ENCODE measurements around the gene SMIM14. TPM values are rescaled to one million over a fixed set of nuclear protein-coding genes. Genes with fewer than 3 reads are reported as not detected.
"Not testable (repeated sequence)": the region's sequence is repeated elsewhere in the genome, so short reads cannot be mapped to it uniquely, and the experiment has no call there.

The SMIM14 gene
- total RNA-seq, 1 donor from 2014 or later = 61.2 TPM

GRCh38 chr4:39539089-39539611 is 99.5 kb downstream of the SMIM14 start:
- Histone ChIP-seq H3K36me3 (peaks cover 19% of the 10 kb centered on the region), H3K27me3 (ENCODE audit: low read depth) (no peaks in the 10 kb centered on the region), H3K4me3 (no peak overlapping the region), H3K9me3 (no peaks in the 10 kb centered on the region), H3K4me1 (no peaks in the 10 kb centered on the region), H3K27ac (no peak overlapping the region)
- TF ChIP-seq, protein P1, sequence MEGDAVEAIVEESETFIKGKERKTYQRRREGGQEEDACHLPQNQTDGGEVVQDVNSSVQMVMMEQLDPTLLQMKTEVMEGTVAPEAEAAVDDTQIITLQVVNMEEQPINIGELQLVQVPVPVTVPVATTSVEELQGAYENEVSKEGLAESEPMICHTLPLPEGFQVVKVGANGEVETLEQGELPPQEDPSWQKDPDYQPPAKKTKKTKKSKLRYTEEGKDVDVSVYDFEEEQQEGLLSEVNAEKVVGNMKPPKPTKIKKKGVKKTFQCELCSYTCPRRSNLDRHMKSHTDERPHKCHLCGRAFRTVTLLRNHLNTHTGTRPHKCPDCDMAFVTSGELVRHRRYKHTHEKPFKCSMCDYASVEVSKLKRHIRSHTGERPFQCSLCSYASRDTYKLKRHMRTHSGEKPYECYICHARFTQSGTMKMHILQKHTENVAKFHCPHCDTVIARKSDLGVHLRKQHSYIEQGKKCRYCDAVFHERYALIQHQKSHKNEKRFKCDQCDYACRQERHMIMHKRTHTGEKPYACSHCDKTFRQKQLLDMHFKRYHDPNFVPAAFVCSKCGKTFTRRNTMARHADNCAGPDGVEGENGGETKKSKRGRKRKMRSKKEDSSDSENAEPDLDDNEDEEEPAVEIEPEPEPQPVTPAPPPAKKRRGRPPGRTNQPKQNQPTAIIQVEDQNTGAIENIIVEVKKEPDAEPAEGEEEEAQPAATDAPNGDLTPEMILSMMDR (IDR thresholded peaks at IDR 0.05) = no peak
- ATAC-seq (no peak), DNase-seq (no peak)
- intact Hi-C loops (cut with DNase I) = no loop called here

- no peaks in the 10 kb centered on the region for H3K27me3 ChIP-seq (ENCODE audit: low read depth)
- peaks cover 27% of the 10 kb centered on the region for H3K36me3 ChIP-seq
- intact Hi-C loops (cut with DNase I) = no loop called here
- H3K27ac ChIP-seq = no peak overlapping the region
- no peak overlapping the region for H3K4me3 ChIP-seq
- no peaks in the 10 kb centered on the region for H3K9me3 ChIP-seq
- H3K4me1 ChIP-seq = peaks cover 10% of the 10 kb centered on the region
- DNase-seq (no peak), ATAC-seq (no peak)
- TF ChIP-seq, protein P1 (IDR thresholded peaks at IDR 0.05) = no peak
Measured at GRCh38 chr4:39533541-39533940, 105.1 kb downstream of the SMIM14 start.

DNA sequence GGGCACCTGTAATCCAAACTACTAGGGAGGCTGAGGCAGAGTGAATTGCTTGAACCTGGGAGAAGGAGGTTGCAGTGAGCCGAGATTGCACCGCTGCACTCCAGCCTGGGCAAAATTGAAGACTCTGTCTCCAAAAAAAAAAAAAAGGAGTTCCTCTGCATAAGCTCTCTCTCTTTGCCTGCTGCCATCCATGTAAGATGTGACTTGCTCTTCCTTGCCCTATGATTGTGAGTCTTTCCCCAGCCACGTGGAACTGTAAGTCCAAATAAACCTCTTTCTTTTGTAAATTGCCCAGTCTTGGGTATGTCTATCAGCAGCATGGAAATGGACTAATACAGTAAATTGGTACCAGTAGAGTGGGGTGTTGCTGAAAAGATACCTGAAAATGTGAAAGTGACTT is 106.4 kb downstream of the SMIM14 start:
- H3K4me3 ChIP-seq; H3K27me3 ChIP-seq (ENCODE audit: low read depth); intact Hi-C loops (cut with DNase I); H3K27ac ChIP-seq; DNase-seq; H3K9me3 ChIP-seq; ATAC-seq: not testable (repeated sequence)
- peaks cover 27% of the 10 kb centered on the region for H3K36me3 ChIP-seq
- peaks cover 15% of the 10 kb centered on the region for H3K4me1 ChIP-seq

- TF ChIP-seq, protein P1 (IDR thresholded peaks at IDR 0.05) = no peak
- no peak overlapping the region for H3K27ac ChIP-seq
- no peaks in the 10 kb centered on the region for H3K27me3 ChIP-seq (ENCODE audit: low read depth)
- H3K4me1 ChIP-seq = peaks cover 22% of the 10 kb centered on the region
- DNase-seq = no peak
- H3K36me3 ChIP-seq = peaks cover 22% of the 10 kb centered on the region
- ATAC-seq = no peak
- H3K4me3 ChIP-seq = no peak overlapping the region
- no peaks in the 10 kb centered on the region for H3K9me3 ChIP-seq
- intact Hi-C loops (cut with DNase I) = no loop called here
Measured at GRCh38 chr4:39530682-39531081, 108.0 kb downstream of the SMIM14 start.

- TF ChIP-seq, protein P1 (IDR thresholded peaks at IDR 0.05) = no peak
- H3K4me3 ChIP-seq = no peak overlapping the region
- no peaks in the 10 kb centered on the region for H3K27me3 ChIP-seq (ENCODE audit: low read depth)
- DNase-seq (no peak), ATAC-seq (no peak)
- H3K9me3 ChIP-seq = no peaks in the 10 kb centered on the region
- intact Hi-C loops (cut with DNase I) = no loop called here
- peaks cover 12% of the 10 kb centered on the region for H3K36me3 ChIP-seq
- peaks cover 23% of the 10 kb centered on the region for H3K4me1 ChIP-seq
- no peak overlapping the region for H3K27ac ChIP-seq
Measured at GRCh38 chr4:39529534-39529933, 109.1 kb downstream of the SMIM14 start.

- peaks cover 4% of the 10 kb centered on the region for H3K36me3 ChIP-seq
- intact Hi-C loops (cut with DNase I) = no loop called here
- peaks cover 23% of the 10 kb centered on the region for H3K4me1 ChIP-seq
- DNase-seq (no peak), ATAC-seq (peak; percentile 46 to 57)
- no peaks in the 10 kb centered on the region for H3K9me3 ChIP-seq
- H3K4me3 ChIP-seq = peak overlapping the region; percentile 98
- H3K27ac ChIP-seq = peak overlapping the region; percentile 94
- no peaks in the 10 kb centered on the region for H3K27me3 ChIP-seq (ENCODE audit: low read depth)
- TF ChIP-seq, protein P1 (IDR thresholded peaks at IDR 0.05) = no peak
Measured at GRCh38 chr4:39528061-39528465, 110.6 kb downstream of the SMIM14 start.
